T-helper 1 cell treated with Interleukin-12 subunit alpha and Interleukin-12 subunit beta and Interleukin-4 antibody, amounts not matched to agents 30 μg/mL and 1 μg/mL, for 36 hours (primary cell): Measurements from ENCODE around the gene CADPS2.

Experiments
- H3K27ac Mint-ChIP-seq: one replicate; pipeline ENCODE4 v1.8.0; 2021; ENCODE audit warnings: mild to moderate bottlenecking, mixed read lengths
- H3K27me3 Mint-ChIP-seq: one replicate; pipeline ENCODE4 v1.8.0; 2021; ENCODE audit warnings: low read depth, mixed read lengths
- H3K36me3 Mint-ChIP-seq: one replicate; pipeline ENCODE4 v1.8.0; 2021; ENCODE audit warnings: low read depth, mixed read lengths
- H3K4me1 Mint-ChIP-seq: one replicate; pipeline ENCODE4 v1.8.0; 2021; ENCODE audit warnings: low read depth, mixed read lengths
- H3K4me3 Mint-ChIP-seq: one replicate; pipeline ENCODE4 v1.8.0; 2021; ENCODE audit warnings: mild to moderate bottlenecking, moderate library complexity, mixed read lengths
- H3K9me3 Mint-ChIP-seq: one replicate; pipeline ENCODE4 v1.8.0; 2021; ENCODE audit warnings: mixed read lengths

CADPS2 gene

DNA sequence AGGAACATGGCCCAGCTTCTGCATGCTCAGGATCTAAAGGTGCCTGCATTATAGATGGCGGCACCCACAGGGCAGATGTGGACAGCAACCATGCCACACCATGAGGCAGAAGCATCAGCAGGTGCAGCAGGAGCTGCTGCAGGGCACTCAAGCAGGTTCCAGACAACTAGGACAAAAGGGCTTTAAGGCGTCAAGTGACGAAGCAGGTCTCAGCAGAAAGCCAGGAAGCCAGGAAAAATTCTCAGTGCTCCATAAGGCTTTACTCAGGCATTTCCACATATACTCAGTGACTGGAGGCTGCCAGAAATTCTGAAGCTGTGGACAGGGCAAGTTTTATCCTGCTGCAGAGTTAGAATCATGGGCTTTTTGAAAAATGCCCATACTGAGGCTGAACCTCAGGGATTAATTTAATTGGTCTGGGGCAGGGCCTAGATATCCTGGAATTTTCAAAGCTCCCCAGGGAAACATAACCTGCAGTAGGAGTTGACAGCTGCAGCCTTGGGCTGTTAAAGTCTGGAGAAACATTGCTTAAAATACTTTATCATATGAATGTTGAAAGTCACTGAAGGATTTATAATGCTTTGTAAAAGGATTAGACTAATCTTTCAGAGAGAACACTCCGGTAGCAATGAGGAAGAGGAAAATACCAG, 115.4 kb downstream of the CADPS2 start:
- Mint-ChIP-seq H3K9me3 (no peaks in the 10 kb centered on the region), H3K27ac (no peak overlapping the region), H3K36me3 (no peaks in the 10 kb centered on the region), H3K27me3 (no peaks in the 10 kb centered on the region), H3K4me1 (no peaks in the 10 kb centered on the region), H3K4me3 (no peak overlapping the region)

DNA sequence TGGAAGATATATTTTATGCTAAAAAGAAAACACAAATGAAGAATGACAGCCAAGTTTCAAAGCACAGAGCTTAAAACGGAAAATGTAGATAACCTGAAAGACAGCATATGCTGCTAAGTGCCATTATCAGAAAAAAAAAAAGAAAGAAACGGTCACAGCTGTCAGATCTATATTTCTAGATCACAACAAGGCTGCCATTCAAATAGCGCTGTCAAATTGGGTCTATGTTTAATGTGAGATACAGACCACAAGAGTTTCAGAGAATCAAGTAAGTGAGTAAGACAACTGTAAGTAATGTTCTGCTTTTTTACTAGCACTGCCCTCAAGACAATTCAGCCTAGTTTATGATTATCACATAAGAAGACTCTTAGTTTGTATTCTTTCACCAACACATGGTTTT, 117.4 kb downstream of the CADPS2 start:
- no peak overlapping the region for H3K27ac Mint-ChIP-seq
- H3K4me1 Mint-ChIP-seq = no peaks in the 10 kb centered on the region
- no peak overlapping the region for H3K4me3 Mint-ChIP-seq
- no peaks in the 10 kb centered on the region for H3K27me3 Mint-ChIP-seq
- H3K36me3 Mint-ChIP-seq = no peaks in the 10 kb centered on the region
- H3K9me3 Mint-ChIP-seq = no peaks in the 10 kb centered on the region

DNA sequence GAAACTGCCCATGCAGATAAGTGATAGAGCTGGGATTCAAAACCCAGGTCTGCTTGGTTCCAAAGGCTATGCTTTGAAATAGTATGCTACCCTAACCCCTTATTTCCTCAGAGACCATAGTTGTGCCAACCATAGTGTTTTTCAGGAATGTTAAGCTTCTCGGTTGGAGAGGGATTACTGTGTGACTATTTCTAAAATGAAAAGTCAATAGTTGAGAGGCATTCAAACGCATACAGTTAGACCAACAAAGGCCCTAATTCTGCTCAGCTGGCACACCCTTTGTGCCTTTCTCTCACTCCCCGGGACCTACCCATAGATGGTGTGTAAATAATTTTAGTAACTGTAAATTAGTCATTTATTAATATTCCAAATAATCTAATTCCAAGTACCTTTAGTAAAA, 118.9 kb downstream of the CADPS2 start:
- Mint-ChIP-seq H3K4me1 (no peaks in the 10 kb centered on the region), H3K4me3 (no peak overlapping the region), H3K27ac (no peak overlapping the region), H3K27me3 (no peaks in the 10 kb centered on the region), H3K9me3 (no peaks in the 10 kb centered on the region), H3K36me3 (no peaks in the 10 kb centered on the region)

DNA sequence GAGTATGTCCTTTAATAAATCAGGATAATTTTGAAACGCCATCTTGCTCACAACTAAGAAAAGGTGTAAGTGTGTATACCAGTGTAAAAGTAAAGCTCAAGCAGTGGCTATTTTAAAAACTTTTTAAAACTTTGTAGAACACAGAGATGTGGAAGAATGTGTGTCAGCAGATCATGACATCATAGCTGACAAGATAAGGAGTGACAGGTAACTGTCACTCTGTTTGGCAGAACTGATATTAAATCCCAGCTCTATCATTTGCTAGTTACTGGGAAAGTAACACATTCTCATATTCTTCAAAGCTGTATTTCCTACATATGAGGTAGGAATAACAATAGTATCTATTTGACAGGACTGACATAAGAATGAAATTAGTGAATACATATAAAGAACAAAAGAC, 119.7 kb downstream of the CADPS2 start:
- Mint-ChIP-seq H3K9me3 (no peaks in the 10 kb centered on the region), H3K27me3 (no peaks in the 10 kb centered on the region), H3K27ac (no peak overlapping the region), H3K4me3 (no peak overlapping the region), H3K4me1 (no peaks in the 10 kb centered on the region), H3K36me3 (no peaks in the 10 kb centered on the region)

DNA sequence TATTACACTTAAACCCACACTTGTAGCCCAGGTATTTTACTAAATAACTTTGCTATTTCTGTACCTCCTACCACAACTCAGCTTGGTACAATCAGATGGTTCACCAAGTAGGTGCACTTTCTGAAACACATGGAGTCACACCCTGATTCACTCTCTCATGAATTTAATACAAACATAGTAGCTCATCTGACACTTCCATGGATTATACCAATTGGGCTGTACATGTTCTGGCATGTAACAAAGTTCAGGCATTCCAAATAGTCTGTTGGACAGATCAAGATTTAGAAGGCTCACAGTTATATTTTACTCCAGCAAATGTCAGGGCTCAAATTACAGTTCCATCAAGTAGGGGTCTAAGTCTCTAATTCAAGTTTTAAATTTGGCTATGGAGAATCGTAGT, 121.4 kb downstream of the CADPS2 start:
- no peaks in the 10 kb centered on the region for H3K27me3 Mint-ChIP-seq
- H3K4me3 Mint-ChIP-seq = no peak overlapping the region
- no peaks in the 10 kb centered on the region for H3K9me3 Mint-ChIP-seq
- H3K36me3 Mint-ChIP-seq = no peaks in the 10 kb centered on the region
- H3K4me1 Mint-ChIP-seq = no peaks in the 10 kb centered on the region
- H3K27ac Mint-ChIP-seq = no peak overlapping the region

GRCh38 chr7:122764020-122764419, 122.2 kb downstream of the CADPS2 start:
- H3K36me3 Mint-ChIP-seq = no peaks in the 10 kb centered on the region
- no peak overlapping the region for H3K27ac Mint-ChIP-seq
- no peaks in the 10 kb centered on the region for H3K27me3 Mint-ChIP-seq
- no peaks in the 10 kb centered on the region for H3K4me1 Mint-ChIP-seq
- H3K9me3 Mint-ChIP-seq = no peaks in the 10 kb centered on the region
- H3K4me3 Mint-ChIP-seq = no peak overlapping the region

DNA sequence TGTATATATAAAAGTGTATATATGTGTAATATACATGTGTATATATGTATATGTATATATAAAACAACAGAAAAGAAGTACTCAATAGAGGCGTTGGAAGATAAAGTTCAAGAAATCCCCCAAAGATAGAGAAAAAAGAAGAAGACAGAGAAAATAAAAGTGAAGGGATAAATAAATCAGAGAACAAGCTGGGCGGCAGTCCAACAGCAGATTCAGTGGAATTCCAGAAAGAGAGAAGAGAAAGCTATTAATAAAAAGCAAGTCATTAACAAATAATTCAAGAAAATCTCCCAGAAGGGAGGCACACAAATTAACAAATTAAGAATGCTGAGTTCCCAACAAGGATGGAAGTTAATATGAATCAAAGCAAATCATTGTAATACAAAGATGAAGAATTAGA, 124.2 kb downstream of the CADPS2 start:
- Mint-ChIP-seq H3K27ac (no peak overlapping the region), H3K4me1 (no peaks in the 10 kb centered on the region), H3K4me3 (no peak overlapping the region), H3K27me3 (no peaks in the 10 kb centered on the region), H3K9me3 (no peaks in the 10 kb centered on the region), H3K36me3 (no peaks in the 10 kb centered on the region)

- Mint-ChIP-seq H3K36me3 (no peaks in the 10 kb centered on the region), H3K9me3 (no peaks in the 10 kb centered on the region), H3K4me3 (no peak overlapping the region), H3K27ac (no peak overlapping the region), H3K4me1 (no peaks in the 10 kb centered on the region), H3K27me3 (no peaks in the 10 kb centered on the region)
Observed at GRCh38 chr7:122758501-122758900, 127.8 kb downstream of the CADPS2 start.

- Mint-ChIP-seq H3K9me3 (no peaks in the 10 kb centered on the region), H3K27ac (no peak overlapping the region), H3K36me3 (no peaks in the 10 kb centered on the region), H3K4me1 (no peaks in the 10 kb centered on the region), H3K27me3 (no peaks in the 10 kb centered on the region), H3K4me3 (no peak overlapping the region)
Observed at GRCh38 chr7:122756860-122757259, 129.4 kb downstream of the CADPS2 start.

DNA sequence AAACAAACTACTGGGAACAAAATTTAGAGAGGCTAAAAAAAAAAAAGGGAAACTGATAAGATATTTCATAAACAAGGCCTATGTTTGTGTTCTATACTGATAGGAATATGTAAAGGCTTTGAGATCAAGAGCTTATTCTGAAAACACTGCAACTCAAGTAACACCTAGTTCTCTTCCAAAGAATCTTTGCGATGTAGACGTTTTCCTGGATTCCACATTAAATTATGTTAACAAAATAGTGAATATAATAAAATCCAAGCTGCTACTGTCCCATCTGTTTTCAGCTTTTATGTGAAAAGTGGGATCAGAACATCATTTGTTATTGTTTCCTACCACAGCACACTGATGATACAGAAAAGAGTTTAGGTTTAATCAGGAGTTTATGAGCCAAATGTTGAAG, 130.6 kb downstream of the CADPS2 start:
- no peak overlapping the region for H3K27ac Mint-ChIP-seq
- no peaks in the 10 kb centered on the region for H3K4me1 Mint-ChIP-seq
- no peaks in the 10 kb centered on the region for H3K27me3 Mint-ChIP-seq
- H3K9me3 Mint-ChIP-seq = no peaks in the 10 kb centered on the region
- no peaks in the 10 kb centered on the region for H3K36me3 Mint-ChIP-seq
- H3K4me3 Mint-ChIP-seq = no peak overlapping the region

DNA sequence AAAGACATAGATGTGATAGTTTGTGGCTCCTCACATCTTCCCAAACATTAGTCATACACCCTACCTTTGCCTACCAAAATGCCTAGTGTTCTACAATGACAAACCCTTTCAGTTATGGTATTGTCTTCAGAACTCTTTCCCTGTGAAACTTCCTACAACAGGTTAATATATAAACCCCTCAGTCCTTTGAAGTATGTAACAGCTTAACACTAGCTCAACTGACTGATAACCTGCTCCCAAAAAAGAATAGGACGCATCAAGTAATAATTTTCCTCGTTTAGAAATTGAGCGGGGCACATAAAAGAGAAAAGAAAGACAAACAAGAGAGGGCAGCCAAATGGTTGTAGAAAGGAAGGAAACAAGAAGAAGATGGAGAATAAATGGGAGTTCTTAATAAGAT, 133.7 kb downstream of the CADPS2 start:
- Mint-ChIP-seq H3K9me3 (no peaks in the 10 kb centered on the region), H3K4me1 (no peaks in the 10 kb centered on the region), H3K4me3 (no peak overlapping the region), H3K27ac (no peak overlapping the region), H3K36me3 (no peaks in the 10 kb centered on the region), H3K27me3 (no peaks in the 10 kb centered on the region)

- no peaks in the 10 kb centered on the region for H3K36me3 Mint-ChIP-seq
- no peaks in the 10 kb centered on the region for H3K4me1 Mint-ChIP-seq
- H3K4me3 Mint-ChIP-seq = no peak overlapping the region
- H3K9me3 Mint-ChIP-seq = peaks cover 3% of the 10 kb centered on the region
- H3K27ac Mint-ChIP-seq = no peak overlapping the region
- no peaks in the 10 kb centered on the region for H3K27me3 Mint-ChIP-seq
Observed at GRCh38 chr7:122750389-122750788, 135.9 kb downstream of the CADPS2 start.

DNA sequence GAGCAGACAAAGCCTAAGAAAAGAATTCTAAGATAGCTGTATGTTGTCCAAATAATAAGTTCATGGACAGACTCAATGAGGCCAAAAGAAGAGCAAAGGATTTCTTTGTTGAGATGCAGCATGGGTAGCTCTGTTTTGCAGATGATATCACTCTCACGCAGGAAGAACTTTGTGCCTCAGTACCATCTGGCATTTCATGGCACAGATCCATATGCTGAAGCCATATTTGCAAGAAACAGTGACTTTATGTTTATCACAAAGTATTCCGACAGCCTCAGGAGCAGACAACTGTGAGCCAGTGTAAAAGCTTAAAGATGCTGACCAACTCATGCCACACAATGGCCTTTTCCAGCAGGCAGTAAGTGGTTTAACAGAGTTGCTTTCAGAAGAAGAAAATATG, 138.1 kb downstream of the CADPS2 start:
- H3K27ac Mint-ChIP-seq = no peak overlapping the region
- H3K27me3 Mint-ChIP-seq = no peaks in the 10 kb centered on the region
- H3K4me1 Mint-ChIP-seq = no peaks in the 10 kb centered on the region
- no peak overlapping the region for H3K4me3 Mint-ChIP-seq
- peaks cover 3% of the 10 kb centered on the region for H3K9me3 Mint-ChIP-seq
- no peaks in the 10 kb centered on the region for H3K36me3 Mint-ChIP-seq

DNA sequence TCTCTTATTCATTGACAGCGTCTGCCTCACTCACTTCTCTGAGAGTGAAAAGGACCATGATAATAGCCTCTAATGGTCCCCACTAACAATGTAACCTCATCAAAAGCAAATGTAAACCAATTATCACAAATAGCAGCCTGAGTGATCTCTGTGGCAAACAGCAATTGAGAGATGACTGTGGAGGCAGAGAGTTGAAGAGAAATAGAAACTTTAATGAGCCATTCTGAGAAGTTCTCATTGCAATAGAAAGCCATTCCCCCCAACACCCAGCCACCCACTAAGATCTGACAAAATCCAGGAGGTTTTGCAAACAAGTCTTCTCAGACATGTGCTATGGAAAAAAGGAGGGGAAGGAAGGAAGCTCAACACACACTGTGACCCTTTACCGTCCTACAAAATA, 139.3 kb downstream of the CADPS2 start:
- H3K27ac Mint-ChIP-seq = no peak overlapping the region
- H3K36me3 Mint-ChIP-seq = no peaks in the 10 kb centered on the region
- no peaks in the 10 kb centered on the region for H3K27me3 Mint-ChIP-seq
- H3K9me3 Mint-ChIP-seq = peaks cover 3% of the 10 kb centered on the region
- no peaks in the 10 kb centered on the region for H3K4me1 Mint-ChIP-seq
- H3K4me3 Mint-ChIP-seq = no peak overlapping the region

- Mint-ChIP-seq H3K4me1 (no peaks in the 10 kb centered on the region), H3K27ac (no peak overlapping the region), H3K4me3 (no peak overlapping the region), H3K36me3 (no peaks in the 10 kb centered on the region), H3K9me3 (peaks cover 3% of the 10 kb centered on the region), H3K27me3 (no peaks in the 10 kb centered on the region)
Observed at GRCh38 chr7:122743211-122743610, 143.0 kb downstream of the CADPS2 start.

GRCh38 chr7:122738947-122739346, 147.3 kb downstream of the CADPS2 start:
- Mint-ChIP-seq H3K9me3 (no peaks in the 10 kb centered on the region), H3K27me3 (no peaks in the 10 kb centered on the region), H3K27ac (no peak overlapping the region), H3K4me3 (no peak overlapping the region), H3K4me1 (no peaks in the 10 kb centered on the region), H3K36me3 (no peaks in the 10 kb centered on the region)
